HFF-Myc (cell line): Measurements from ENCODE around the gene ZNHIT2.
"Not testable (repeated sequence)": the region's sequence is repeated elsewhere in the genome, so short reads cannot be mapped to it uniquely, and the experiment has no call there.

Source experiments
- DNase-seq: peaks from one replicate; pipeline ENCODE4 v3.0.0-alpha.2; 2011; ENCODE audit warnings: low read depth; ENCODE audit errors: extremely low read depth
- H3K4me3 ChIP-seq: replicated peaks from 2 replicates; pipeline ENCODE4 v1.5.1; 2011; ENCODE audit warnings: low read depth, mild to moderate bottlenecking, control low read depth, low read length
- CTCF ChIP-seq: IDR thresholded peaks from 2 replicates; pipeline ENCODE4 v1.5.1; 2012; ENCODE audit warnings: mild to moderate bottlenecking, low read depth, low read length, control low read depth; ENCODE audit errors: missing control alignments

Gene ZNHIT2

GRCh38 chr11:65157336-65157735, 39.8 kb upstream of the ZNHIT2 start:
- no peak for TF ChIP-seq CTCF
- DNase-seq, result no peak
- H3K4me3 ChIP-seq, result no peak overlapping the region

GRCh38 chr11:65156926-65157325, 39.4 kb upstream of the ZNHIT2 start:
- DNase-seq, result no peak
- H3K4me3 ChIP-seq, result no peak overlapping the region
- TF ChIP-seq CTCF, result no peak

GRCh38 chr11:65156256-65156655, 38.8 kb upstream of the ZNHIT2 start:
- no peak for DNase-seq
- H3K4me3 ChIP-seq, result no peak overlapping the region
- TF ChIP-seq CTCF, result no peak

- H3K4me3 ChIP-seq, result no peak overlapping the region
- no peak for TF ChIP-seq CTCF
- no peak for DNase-seq
Observed at GRCh38 chr11:65152122-65152521, 34.6 kb upstream of the ZNHIT2 start.

GRCh38 chr11:65151331-65151899, 33.9 kb upstream of the ZNHIT2 start:
- DNase-seq, result no peak
- no peak overlapping the region for H3K4me3 ChIP-seq
- TF ChIP-seq CTCF, result no peak

GRCh38 chr11:65150509-65151299, 33.2 kb upstream of the ZNHIT2 start:
- DNase-seq, result peak; percentile 78
- no peak overlapping the region for H3K4me3 ChIP-seq
- no peak for TF ChIP-seq CTCF

GRCh38 chr11:65150131-65150508, 32.6 kb upstream of the ZNHIT2 start:
- not testable (repeated sequence) for H3K4me3 ChIP-seq, DNase-seq
